CD4-positive, alpha-beta memory T cell (primary cell): Measurements from ENCODE around the gene PAF1. TPM values are rescaled to one million over a fixed set of nuclear protein-coding genes. Genes with fewer than 3 reads are reported as not detected.
A peak's percentile ranks its signal among the peaks of the same experiment; 100 is the strongest.

Source experiments
- CTCF ChIA-PET: fragments of 350-600 bp; sonication (Branson Sonifier 250); formaldehyde crosslinking; loops from one replicate; lab custom pipeline; 2021; ENCODE audit warnings: inconsistent platforms; ENCODE audit not compliant: partially characterized antibody; lab: Charles Lee
- POLR2A ChIA-PET: fragments of 350-600 bp; sonication (Branson Sonifier 250); formaldehyde crosslinking; loops from one replicate; lab custom pipeline; 2021; ENCODE audit not compliant: partially characterized antibody; lab: Charles Lee
- DNase-seq, 5 donors: peaks; one replicate each; pipeline versions ENCODE4 v3.0.0 to v3.0.0-alpha.2; 2020 to 2022; ENCODE audit warnings: mixed read lengths in 1 of 5
- H3K27ac ChIP-seq: one replicate; pipeline ENCODE4 v1.7.0; 2013; ENCODE audit warnings: low read depth, low read length
- H3K27me3 ChIP-seq: 2 replicates; pipeline ENCODE4 v1.7.0; 2013; ENCODE audit warnings: mild to moderate bottlenecking, low read length, moderate library complexity; ENCODE audit not compliant: insufficient read depth
- H3K36me3 ChIP-seq: 2 replicates; pipeline ENCODE4 v1.7.0; 2013; ENCODE audit warnings: mild to moderate bottlenecking, low read length, moderate library complexity; ENCODE audit not compliant: insufficient read depth
- H3K4me1 ChIP-seq: 2 replicates; pipeline ENCODE4 v1.7.0; 2013; ENCODE audit warnings: mild to moderate bottlenecking, low read length, moderate library complexity; ENCODE audit not compliant: insufficient read depth
- H3K4me3 ChIP-seq, 2 donors: one replicate each; pipeline ENCODE4 v1.7.0; 2013; ENCODE audit warnings: low read length in 2 of 2, mild to moderate bottlenecking in 1 of 2
- H3K9me3 ChIP-seq, 2 donors: one replicate each; pipeline ENCODE4 v1.7.0; 2013; ENCODE audit warnings: low read length in 2 of 2, control low read depth in 1 of 2; ENCODE audit not compliant: control insufficient read depth in 1 of 2
- H3K27ac Mint-ChIP-seq, 7 donors: one replicate each; pipeline ENCODE4 v1.8.0; 2020 to 2021; ENCODE audit warnings: mixed read lengths in 7 of 7, mild to moderate bottlenecking in 6 of 7, inconsistent platforms in 3 of 7, moderate library complexity in 3 of 7
- H3K27me3 Mint-ChIP-seq, 2 donors: one replicate each; pipeline ENCODE4 v1.8.0; 2020 to 2021; ENCODE audit warnings: mixed read lengths in 2 of 2
- H3K36me3 Mint-ChIP-seq, 2 donors: one replicate each; pipeline ENCODE4 v1.8.0; 2020 to 2021; ENCODE audit warnings: mixed read lengths in 2 of 2, inconsistent platforms in 1 of 2, mild to moderate bottlenecking in 1 of 2
- H3K4me1 Mint-ChIP-seq, 4 donors: one replicate each; pipeline ENCODE4 v1.8.0; 2020 to 2021; ENCODE audit warnings: mixed read lengths in 4 of 4, mild to moderate bottlenecking in 1 of 4
- H3K4me3 Mint-ChIP-seq, 8 donors: one replicate each; pipeline ENCODE4 v1.8.0; 2020 to 2021; ENCODE audit warnings: mixed read lengths in 8 of 8, mild to moderate bottlenecking in 7 of 8, moderate library complexity in 6 of 8, inconsistent platforms in 3 of 8
- H3K9me3 Mint-ChIP-seq, 8 donors: one replicate each; pipeline ENCODE4 v1.8.0; 2020 to 2021; ENCODE audit warnings: mixed read lengths in 8 of 8, mild to moderate bottlenecking in 5 of 8, inconsistent platforms in 3 of 8, moderate library complexity in 1 of 8
- intact Hi-C: fragments of 100-400 bp; cut with micrococcal nuclease; formaldehyde crosslinking; loops from one replicate; pipeline ENCODE4 v1.15.1; 2023
- polyA plus RNA-seq, 2 donors: library from polyadenylated mRNA; unstranded; fragments of 300-500 nt; fragmentation: Illumina TruSeq; gene quantifications; one replicate each; pipeline ENCODE4 v1.2.3, GENCODE V29; 2021
- total RNA-seq, 2 experiments: library from RNA; stranded (reverse); gene quantifications; one replicate each; pipeline ENCODE4 v1.2.3, GENCODE V29; 2021

PAF1 gene
- total and polyA plus RNA-seq, 4 experiments from 2014 or later, result 21.5 to 53.8 (median 47.9) TPM

DNA sequence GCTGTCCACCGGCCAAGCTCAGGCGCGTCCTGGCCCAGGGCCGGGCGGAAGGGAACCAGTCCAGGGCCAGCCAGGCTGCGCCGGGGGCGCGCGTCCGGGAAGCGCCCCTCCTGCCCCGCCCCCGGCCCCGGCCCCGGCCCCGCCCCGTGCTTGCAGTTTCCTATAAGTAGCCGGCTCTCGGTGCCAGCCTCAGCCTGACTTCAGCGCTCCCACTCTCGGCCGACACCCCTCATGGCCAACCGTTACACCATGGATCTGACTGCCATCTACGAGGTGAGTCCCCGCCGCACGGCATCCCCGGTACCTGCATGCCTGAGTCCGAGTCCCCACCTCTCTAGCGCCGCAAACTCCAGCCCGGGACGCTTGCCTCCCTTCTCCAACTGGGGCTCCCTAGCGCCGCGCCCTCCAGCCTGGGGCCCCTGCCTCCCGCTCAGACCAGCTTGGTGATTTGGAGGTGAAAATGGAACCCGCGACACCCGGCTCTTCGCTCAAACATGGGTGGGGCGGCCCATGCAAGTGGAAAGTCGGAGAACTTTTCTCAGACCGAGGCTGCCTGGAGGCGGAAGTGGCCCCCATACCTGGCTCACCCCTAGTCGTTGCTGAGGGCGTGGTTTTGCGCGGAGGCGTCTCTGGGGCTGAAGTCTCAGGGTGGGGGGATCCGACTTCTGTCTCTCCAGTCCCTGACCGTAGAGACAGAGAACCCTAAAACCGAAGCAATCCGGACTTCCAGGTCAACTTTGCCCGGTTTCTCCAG is 15.9 kb upstream of the PAF1 start, which contains the start of gene ZFP36:
ZFP36 (plus strand) TSS at position 192 of the 754 bp plus-strand sequence; CDS start at position 250, 58 bp downstream.
- intact Hi-C loops, result loop anchor here (2.0 kb wide), 1 partner anchor 556 kb away; no protein-coding TSS in a partner anchor
- H3K27ac Mint-ChIP-seq, result peak within 1 kb of the TSS; percentile 99 to 100 (median 100)
- Histone ChIP-seq H3K36me3 (peaks cover 14% of the 10 kb centered on the region), H3K4me1 (peaks cover 66% of the 10 kb centered on the region), H3K9me3 (no peaks in the 10 kb centered on the region), H3K27ac (peak within 1 kb of the TSS; percentile 100), H3K27me3 (no peaks in the 10 kb centered on the region), H3K4me3 (peak within 1 kb of the TSS; percentile 97 to 100)
- peaks cover 22 to 52% of the 10 kb centered on the region in 2 donors for H3K36me3 Mint-ChIP-seq
- POLR2A ChIA-PET, result interaction anchor here (0.5 to 11.3 kb wide), 14 partner anchors 8 to 1013 kb away, joined by 3 to 276 read pairs (median 8); partner anchors contain the start of genes GMFG, MED29, PAF1 and RPS16
- peak; percentile 86 to 88 (median 87) for DNase-seq
- CTCF ChIA-PET, result interaction anchor here (1.8 to 4.3 kb wide), 2 partner anchors 9 to 29 kb away, joined by 8 to 54 read pairs; partner anchors contain the start of gene RPS16
- peaks cover 38 to 95% (median 55%) of the 10 kb centered on the region in 4 donors for H3K4me1 Mint-ChIP-seq
- peak within 1 kb of the TSS; percentile 88 to 99 (median 97) for H3K4me3 Mint-ChIP-seq
- peaks cover 0 to 2% of the 10 kb centered on the region in 2 donors for H3K27me3 Mint-ChIP-seq
- H3K9me3 Mint-ChIP-seq, result peaks cover 0 to 11% (median 0%) of the 10 kb centered on the region in 8 donors

GRCh38 chr19:39405958-39406655 is 15.2 kb upstream of the PAF1 start:
- H3K9me3 ChIP-seq, result no peaks in the 10 kb centered on the region
- peaks cover 39 to 95% (median 55%) of the 10 kb centered on the region in 4 donors for H3K4me1 Mint-ChIP-seq
- intact Hi-C loops, result loop anchor here (2.0 kb wide), 1 partner anchor 555 kb away; no protein-coding TSS in a partner anchor
- ChIA-PET POLR2A (interaction anchor here (0.5 to 11.3 kb wide), 13 partner anchors 7 to 1014 kb away, joined by 3 to 276 read pairs (median 10); partner anchors contain the start of genes GMFG, MED29, PAF1 and RPS16), CTCF (interaction anchor here (4.3 kb wide), 1 partner anchor 8 kb away, joined by 54 read pairs; no protein-coding TSS in a partner anchor)
- H3K27me3 ChIP-seq, result no peaks in the 10 kb centered on the region
- H3K27ac ChIP-seq, result peak overlapping the region; percentile 100
- peaks cover 14% of the 10 kb centered on the region for H3K36me3 ChIP-seq
- peaks cover 66% of the 10 kb centered on the region for H3K4me1 ChIP-seq
- H3K27ac Mint-ChIP-seq, result peak overlapping the region; percentile 98 to 100 (median 99)
- H3K4me3 Mint-ChIP-seq, result peak overlapping the region; percentile 88 to 96 (median 92)
- H3K4me3 ChIP-seq, result peak overlapping the region; percentile 52 to 97
- H3K27me3 Mint-ChIP-seq, result no peaks in the 10 kb centered on the region
- peak; percentile 86 to 92 (median 89) for DNase-seq
- H3K36me3 Mint-ChIP-seq, result peaks cover 22 to 51% of the 10 kb centered on the region in 2 donors
- H3K9me3 Mint-ChIP-seq, result peaks cover 0 to 10% (median 0%) of the 10 kb centered on the region in 8 donors

DNA sequence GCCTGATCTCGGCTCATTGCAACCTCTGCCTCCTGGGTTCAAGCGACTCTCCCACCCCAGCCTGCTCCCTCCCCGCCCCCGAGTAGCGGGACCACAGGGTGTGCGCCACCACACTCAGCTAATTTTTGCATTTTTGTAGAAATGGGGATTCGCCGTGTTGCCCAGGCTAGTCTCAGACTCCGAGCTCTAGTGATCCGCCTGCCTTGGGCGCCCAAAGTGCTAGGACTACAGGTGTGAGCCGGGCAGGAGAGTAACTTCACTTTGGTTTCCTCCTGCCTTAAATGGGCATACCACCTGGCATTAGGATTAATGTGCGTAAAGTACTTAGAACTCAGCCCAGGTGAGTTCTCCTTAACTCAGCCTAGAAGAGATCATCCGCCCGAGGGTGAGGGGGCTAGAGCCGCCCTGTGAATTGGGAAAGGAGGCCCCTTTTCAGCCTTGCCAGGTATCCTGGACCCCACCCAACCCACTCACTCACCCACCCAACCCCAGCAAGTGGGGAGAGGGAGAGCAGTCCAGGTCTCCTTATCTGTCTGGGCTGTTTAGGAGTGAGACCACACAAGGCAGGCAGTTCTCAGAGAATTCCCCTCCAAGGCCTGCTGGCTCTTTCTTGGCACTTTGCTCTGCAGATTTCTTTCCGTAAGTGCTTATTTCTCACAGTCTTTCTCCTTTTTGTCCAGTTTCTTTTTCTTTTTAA is 14.5 kb upstream of the PAF1 start:
- Mint-ChIP-seq H3K4me1 (peaks cover 35 to 95% (median 53%) of the 10 kb centered on the region in 4 donors), H3K9me3 (peaks cover 0 to 10% (median 0%) of the 10 kb centered on the region in 8 donors), H3K27ac (peak overlapping the region; percentile 98 to 100 (median 99)), H3K4me3 (peak overlapping the region; percentile 55 to 96 (median 90)), H3K27me3 (no peaks in the 10 kb centered on the region), H3K36me3 (peaks cover 22 to 44% of the 10 kb centered on the region in 2 donors)
- intact Hi-C loops, result no loop called here
- H3K36me3 ChIP-seq, result peaks cover 14% of the 10 kb centered on the region
- H3K9me3 ChIP-seq, result no peaks in the 10 kb centered on the region
- DNase-seq, result peak in 3 of 5 donors; percentile 22 to 57 (median 27)
- no peaks in the 10 kb centered on the region for H3K27me3 ChIP-seq
- ChIA-PET CTCF (interaction anchor here (4.3 kb wide), 1 partner anchor 8 kb away, joined by 54 read pairs; no protein-coding TSS in a partner anchor), POLR2A (interaction anchor here (1.0 to 11.3 kb wide), 7 partner anchors 9 to 1015 kb away, joined by 3 to 181 read pairs (median 14); partner anchors contain the start of genes GMFG, MED29, PAF1 and RPS16)
- no peak overlapping the region for H3K4me3 ChIP-seq
- peak overlapping the region; percentile 100 for H3K27ac ChIP-seq
- H3K4me1 ChIP-seq, result peaks cover 66% of the 10 kb centered on the region

DNA sequence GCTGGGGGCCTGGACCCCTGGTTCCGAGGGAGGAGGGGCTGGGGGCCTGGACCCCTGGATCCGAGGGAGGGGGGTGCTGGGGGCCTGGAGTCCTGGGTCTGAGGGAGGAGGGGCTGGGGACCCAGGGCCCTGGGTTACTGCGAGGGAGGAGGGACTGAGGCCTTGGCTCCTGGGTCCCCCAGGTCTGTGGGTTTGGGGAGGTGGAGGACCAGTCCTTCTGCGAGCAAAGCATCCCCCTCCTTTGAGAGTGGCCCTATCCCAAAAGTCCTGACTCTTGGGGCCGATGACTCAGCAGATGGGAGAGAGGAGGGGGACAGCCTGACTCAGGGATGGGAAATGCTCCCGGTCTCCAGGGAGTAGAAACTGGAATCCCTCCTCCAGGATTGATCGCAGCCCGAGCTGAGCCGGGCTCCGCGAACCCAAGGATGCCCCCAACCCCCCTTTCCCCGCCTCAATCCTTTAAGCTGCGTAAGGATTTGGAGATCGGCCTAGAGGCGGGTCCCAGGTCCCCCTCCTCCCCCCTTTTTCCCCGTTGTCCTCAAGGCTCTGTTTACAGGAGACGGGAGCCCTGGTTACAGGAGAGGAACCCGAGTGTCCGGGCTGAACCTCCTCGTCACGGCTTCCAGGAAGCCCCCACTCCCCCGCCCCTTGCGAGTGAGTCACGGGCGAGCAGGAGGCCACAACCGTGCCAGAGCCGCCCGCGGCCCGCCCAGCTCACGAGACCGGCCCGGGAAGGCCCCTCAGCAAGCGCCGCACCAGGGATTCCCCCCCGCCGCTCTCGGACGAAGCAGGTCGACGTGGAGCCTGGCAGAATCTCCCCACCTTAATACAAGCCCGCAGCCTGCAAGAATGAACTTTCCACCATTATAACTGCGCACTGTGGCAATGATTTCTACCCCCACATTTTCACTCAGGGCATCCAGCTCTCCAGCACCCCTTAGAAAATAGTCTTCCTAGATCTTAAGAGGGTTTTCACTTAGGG is 12.7 kb upstream of the PAF1 start:
- peaks cover 14 to 32% of the 10 kb centered on the region in 2 donors for H3K36me3 Mint-ChIP-seq
- intact Hi-C loops, result no loop called here

DNA sequence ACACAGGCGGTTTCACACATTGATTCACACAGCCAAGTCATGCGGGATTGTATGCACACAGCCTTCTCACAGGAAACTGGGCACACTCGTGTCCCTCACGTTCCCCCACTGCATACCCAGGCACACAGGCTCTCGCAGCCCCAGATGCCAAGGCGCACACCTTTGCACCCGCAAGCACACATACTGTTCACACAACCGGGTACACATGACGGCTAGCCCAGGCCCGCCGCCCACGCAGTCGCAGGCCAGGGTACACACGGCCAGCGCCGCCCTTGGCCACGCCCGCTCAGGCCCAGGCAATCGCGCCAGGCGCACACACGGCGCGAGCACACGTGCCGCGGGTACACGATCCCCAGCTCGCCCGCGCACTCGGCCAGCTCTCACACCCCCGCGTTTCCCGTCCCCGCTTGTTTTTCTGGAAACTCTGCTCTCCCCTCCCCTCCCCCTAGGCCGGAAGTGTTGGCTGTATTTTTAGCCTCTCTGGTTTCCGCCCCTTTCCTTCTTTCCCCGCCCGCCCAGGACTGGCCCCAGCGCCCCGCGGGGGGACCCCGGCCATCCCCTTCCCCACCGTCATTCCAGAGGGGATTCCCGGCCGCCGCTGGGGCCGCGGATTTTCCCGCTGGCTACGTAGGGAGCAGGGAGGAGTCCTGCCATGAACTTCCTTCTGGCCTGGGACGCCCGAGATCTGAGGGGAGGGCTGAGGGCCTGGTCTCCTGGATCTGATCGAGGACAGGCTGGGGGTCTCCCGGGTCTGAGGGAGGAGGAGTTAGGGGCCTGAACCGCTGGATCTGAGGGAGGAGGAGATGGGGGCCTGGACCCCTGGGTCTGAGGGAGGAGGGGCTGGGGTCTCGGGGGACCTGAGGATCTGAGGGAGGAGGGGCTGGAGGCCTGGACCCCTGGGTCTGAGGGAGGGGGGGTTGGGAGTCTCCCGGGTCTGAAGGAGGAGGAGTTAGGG is 11.7 kb upstream of the PAF1 start:
- intact Hi-C loops, result loop anchor here (1.0 kb wide), 1 partner anchor 11 kb away; the partner anchor contains the start of genes MED29 and PAF1
- Mint-ChIP-seq H3K4me1 (peaks cover 38 to 95% (median 68%) of the 10 kb centered on the region in 4 donors), H3K9me3 (peaks cover 0 to 6% (median 0%) of the 10 kb centered on the region in 8 donors), H3K27ac (peak overlapping the region; percentile 98 to 100 (median 99)), H3K27me3 (no peaks in the 10 kb centered on the region), H3K4me3 (peak overlapping the region; percentile 78 to 96 (median 83)), H3K36me3 (peaks cover 4 to 26% of the 10 kb centered on the region in 2 donors)
- peak; percentile 78 to 94 (median 81) for DNase-seq
- Histone ChIP-seq H3K9me3 (no peaks in the 10 kb centered on the region), H3K36me3 (peaks cover 2% of the 10 kb centered on the region), H3K27ac (peak overlapping the region; percentile 100), H3K4me1 (peaks cover 82% of the 10 kb centered on the region), H3K4me3 (peak overlapping the region; percentile 73 to 83), H3K27me3 (no peaks in the 10 kb centered on the region)
- ChIA-PET POLR2A (interaction anchor here (0.9 to 11.3 kb wide), 15 partner anchors 9 to 1207 kb away, joined by 3 to 384 read pairs (median 8); partner anchors contain the start of genes GMFG, MED29, PAF1 and PLEKHG2), CTCF (interaction anchor here (1.7 to 15.4 kb wide), 2 partner anchors 9 to 38 kb away, joined by 6 to 215 read pairs; partner anchors contain the start of gene PLEKHG2)

More for the DNA sequence above, 12.7 kb upstream of the PAF1 start:
- ChIA-PET POLR2A (interaction anchor here (0.5 to 11.3 kb wide), 12 partner anchors 8 to 1206 kb away, joined by 3 to 384 read pairs (median 11); partner anchors contain the start of genes GMFG, MED29, PAF1 and PLEKHG2), CTCF (interaction anchor here (15.4 kb wide), 1 partner anchor 8 kb away, joined by 215 read pairs; the partner anchor contains the start of gene PLEKHG2)
- peak overlapping the region; percentile 100 for H3K27ac ChIP-seq
- H3K4me3 ChIP-seq, result peak overlapping the region; percentile 73 to 83
- H3K4me1 ChIP-seq, result peaks cover 75% of the 10 kb centered on the region
- H3K9me3 ChIP-seq, result no peaks in the 10 kb centered on the region
- peak overlapping the region; percentile 78 to 96 (median 83) for H3K4me3 Mint-ChIP-seq
- peaks cover 0 to 8% (median 0%) of the 10 kb centered on the region in 8 donors for H3K9me3 Mint-ChIP-seq
- no peaks in the 10 kb centered on the region for H3K27me3 Mint-ChIP-seq
- DNase-seq, result peak; percentile 94 to 100 (median 96)
- peaks cover 12% of the 10 kb centered on the region for H3K36me3 ChIP-seq
- H3K27me3 ChIP-seq, result no peaks in the 10 kb centered on the region
- H3K4me1 Mint-ChIP-seq, result peaks cover 35 to 94% (median 60%) of the 10 kb centered on the region in 4 donors
- H3K27ac Mint-ChIP-seq, result peak overlapping the region; percentile 98 to 100 (median 99)
